LNCaP clone FGC (cell line): ENCODE results near the gene GAREM1.

Experiments
- DNase-seq: peaks from one replicate; pipeline ENCODE4 v3.0.0-alpha.2; 2011; ENCODE audit warnings: low read depth
- H3K4me3 ChIP-seq: 2 replicates; pipeline ENCODE4 v1.5.1; 2011; ENCODE audit warnings: mild to moderate bottlenecking, low read depth, low read length, control low read depth
- CTCF ChIP-seq: IDR thresholded peaks from 2 replicates; pipeline ENCODE4 v1.5.1; 2012; ENCODE audit warnings: mild to moderate bottlenecking; ENCODE audit not compliant: control insufficient read depth, insufficient read depth; ENCODE audit errors: extremely low read depth

Gene GAREM1

GRCh38 chr18:32386471-32386870, 84.2 kb downstream of the GAREM1 start:
- DNase-seq = no peak
- no peak overlapping the region for H3K4me3 ChIP-seq
- no peak for TF ChIP-seq CTCF

- H3K4me3 ChIP-seq = no peak overlapping the region
- no peak for DNase-seq
- TF ChIP-seq CTCF = no peak
Observed at GRCh38 chr18:32383050-32383819, 87.4 kb downstream of the GAREM1 start.

GRCh38 chr18:32381761-32382160, 88.9 kb downstream of the GAREM1 start:
- TF ChIP-seq CTCF = no peak
- no peak for DNase-seq
- no peak overlapping the region for H3K4me3 ChIP-seq

- TF ChIP-seq CTCF = no peak
- no peak for DNase-seq
- H3K4me3 ChIP-seq = no peak overlapping the region
Observed at GRCh38 chr18:32380559-32380958, 90.1 kb downstream of the GAREM1 start.

GRCh38 chr18:32379891-32380290, 90.8 kb downstream of the GAREM1 start:
- no peak for TF ChIP-seq CTCF
- no peak overlapping the region for H3K4me3 ChIP-seq
- no peak for DNase-seq

- TF ChIP-seq CTCF = no peak
- no peak overlapping the region for H3K4me3 ChIP-seq
- DNase-seq = peak; percentile 45
Observed at GRCh38 chr18:32378705-32379104, 92.0 kb downstream of the GAREM1 start.

GRCh38 chr18:32373995-32374394, 96.7 kb downstream of the GAREM1 start:
- TF ChIP-seq CTCF = no peak
- H3K4me3 ChIP-seq = no peak overlapping the region

More at GRCh38 chr18:32373995-32374394, 96.7 kb downstream of the GAREM1 start:
- DNase-seq = peak; percentile 59
